Right ventricle myocardium superior (tissue), 1 donor: ENCODE results near the gene UBE2L5. TPM values are rescaled to one million over a fixed set of nuclear protein-coding genes. Genes with fewer than 3 reads are reported as not detected.
"Not testable (repeated sequence)": the region's sequence is repeated elsewhere in the genome, so short reads cannot be mapped to it uniquely, and the experiment has no call there.

Source experiments
- ATAC-seq: fragments of 200-7000 bp; cut with Tn5 transposase; one replicate; pipeline ENCODE4 v1.9.1; 2020; ENCODE audit warnings: mild to moderate bottlenecking; ENCODE audit not compliant: poor library complexity
- DNase-seq: peaks from one replicate; pipeline ENCODE4 v3.0.0-alpha.2; 2020
- intact Hi-C: fragments of 100-400 bp; cut with DNase I; formaldehyde crosslinking; loops from one replicate; pipeline ENCODE4 v1.11.2; 2022
- total RNA-seq: library from RNA; stranded (reverse); fragmentation: NEBNext Ultra II Directional; extraction: Animal tissue kit (Norgen Biotek cat#: 25700); gene quantifications from one replicate; pipeline ENCODE4 v1.2.1, GENCODE V29; 2021
- donor health status: DM: no; HTN: yes; CAD: no; lungs with severe emphysema.

UBE2L5 gene
- total RNA-seq, 1 donor from 2014 or later, result not detected

GRCh38 chr13:30429721-30430694 is 7.7 kb downstream of the UBE2L5 start:
- ATAC-seq (no peak), DNase-seq (no peak)
- intact Hi-C loops, result no loop called here

GRCh38 chr13:30431269-30431940 is 9.1 kb downstream of the UBE2L5 start:
- ATAC-seq (no peak), DNase-seq (no peak)
- intact Hi-C loops, result no loop called here

DNA sequence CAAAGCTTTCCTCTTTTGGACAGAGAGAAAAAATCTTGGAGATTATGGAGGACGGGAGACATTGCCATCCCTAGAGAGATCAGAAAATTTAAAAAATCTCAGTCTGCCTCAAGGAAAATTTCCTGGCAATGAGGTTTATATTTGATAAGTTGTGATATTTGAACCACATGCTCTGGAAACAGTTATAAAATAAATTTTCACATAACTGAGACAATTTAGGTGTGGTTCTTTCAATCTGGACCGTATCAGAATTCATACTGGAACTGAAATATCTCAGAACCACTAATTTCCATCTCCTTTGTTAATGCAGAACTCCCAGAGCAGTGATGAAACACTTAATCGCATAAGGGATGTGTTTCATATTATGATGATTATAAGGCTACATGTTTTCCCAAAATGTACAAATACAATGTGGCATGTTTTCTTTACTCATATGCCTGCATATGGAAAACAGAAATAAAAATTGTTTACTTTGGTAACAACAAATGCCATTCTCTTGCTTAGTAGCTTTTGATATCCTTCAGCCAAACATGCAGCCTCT is 13.7 kb downstream of the UBE2L5 start:
- DNase-seq, result no peak
- intact Hi-C loops, result no loop called here
- no peak for ATAC-seq

DNA sequence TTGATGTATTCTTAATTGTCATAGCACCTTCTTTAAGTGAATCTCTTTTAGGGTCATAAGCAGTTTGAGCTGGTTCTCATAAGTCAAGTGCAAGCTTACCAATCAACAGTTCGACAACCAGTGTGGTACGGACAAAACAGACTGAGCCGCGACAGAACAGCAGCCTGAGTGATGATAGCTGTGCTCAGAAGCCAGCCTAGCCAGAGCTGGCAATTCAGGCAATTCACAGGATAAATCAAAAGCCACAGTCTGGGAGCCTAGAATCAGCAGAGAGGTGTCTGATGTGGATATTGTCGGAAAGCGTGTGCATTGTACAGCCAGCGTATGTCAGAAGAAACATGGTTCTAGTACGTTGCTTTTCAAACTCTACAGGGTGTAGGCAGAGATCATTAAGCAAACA is 14.9 kb downstream of the UBE2L5 start:
- no peak for ATAC-seq
- intact Hi-C loops, result no loop called here

DNA sequence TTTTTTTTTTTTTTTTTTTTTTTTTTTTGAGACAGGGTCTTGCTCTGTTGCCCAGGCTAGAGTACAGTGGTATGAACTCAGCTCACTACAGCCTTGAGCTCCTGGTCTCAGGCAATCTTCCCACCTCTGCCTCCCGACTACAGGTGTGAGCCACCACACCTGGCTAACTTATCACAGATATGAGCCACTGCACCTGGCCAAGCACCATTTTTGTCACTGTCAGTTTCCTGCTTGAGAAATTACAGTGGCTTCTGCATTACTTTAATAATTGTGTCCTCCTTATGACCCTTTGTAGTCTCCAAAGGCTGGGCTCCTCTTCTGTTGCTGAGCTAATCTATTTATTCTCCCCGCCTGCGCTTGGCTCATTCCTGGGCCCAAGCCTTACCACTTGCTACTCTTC is 16.0 kb downstream of the UBE2L5 start:
- intact Hi-C loops, result no loop called here
- no peak for ATAC-seq
- no peak for DNase-seq

More for the DNA sequence above, 14.9 kb downstream of the UBE2L5 start:
- DNase-seq, result no peak

DNA sequence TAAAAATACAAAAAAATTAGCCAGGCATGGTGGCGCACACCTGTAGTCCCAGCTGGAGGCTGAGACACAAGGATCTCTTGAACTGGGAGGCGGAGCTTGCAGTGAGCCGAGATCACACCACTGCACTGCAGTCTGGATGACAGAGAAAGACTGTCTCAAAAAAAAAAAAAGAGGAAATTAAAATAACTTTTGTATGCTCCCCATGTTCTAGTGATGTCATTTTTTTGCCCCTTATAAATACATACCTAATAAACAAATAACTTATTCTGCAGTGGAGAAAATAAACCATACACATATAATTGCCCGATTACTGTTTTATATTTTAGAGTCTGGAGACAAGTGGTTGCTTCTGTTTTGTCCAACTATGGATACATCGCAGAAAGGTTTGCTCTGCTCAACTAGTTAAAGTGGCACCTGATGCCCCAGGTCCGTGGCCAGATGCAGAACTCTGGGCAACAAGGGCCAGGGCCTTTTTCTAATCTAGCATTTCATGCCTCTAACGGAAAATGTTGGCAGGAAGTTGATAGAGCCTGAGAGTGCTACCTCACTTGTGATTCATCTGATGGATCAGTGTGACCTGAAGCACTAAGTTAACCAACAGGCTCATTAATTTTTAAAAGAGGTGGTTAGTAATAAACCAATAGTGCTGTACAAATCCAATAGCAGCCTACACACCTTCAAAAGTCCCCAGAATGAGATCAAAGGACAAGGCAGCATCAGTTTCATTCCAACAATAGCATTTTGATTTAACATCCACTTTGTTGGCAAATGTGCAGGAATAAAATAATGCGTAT is 18.8 kb downstream of the UBE2L5 start:
- ATAC-seq (no peak), DNase-seq (no peak)
- intact Hi-C loops, result no loop called here

DNA sequence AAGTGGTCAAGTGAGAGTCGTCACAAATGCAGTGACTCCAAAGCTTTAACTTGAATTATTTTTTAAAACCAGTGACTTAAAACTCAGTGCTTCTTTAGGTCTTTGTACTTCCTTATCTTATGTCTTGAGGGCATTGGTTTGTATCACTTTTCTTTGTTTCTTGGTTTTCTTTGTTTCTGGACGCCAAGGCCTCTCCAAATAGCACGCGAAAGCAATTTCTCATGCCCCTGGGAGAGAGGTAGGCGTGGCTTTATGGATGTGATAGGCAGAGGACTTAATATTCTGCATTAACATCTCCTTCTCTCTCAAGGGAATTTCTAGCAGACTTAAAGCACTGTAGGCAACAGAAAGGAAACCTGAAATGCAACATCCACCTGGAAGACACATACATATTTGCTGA is 20.6 kb downstream of the UBE2L5 start:
- no peak for ATAC-seq
- DNase-seq, result no peak
- intact Hi-C loops, result no loop called here

GRCh38 chr13:30443491-30443890 is 21.2 kb downstream of the UBE2L5 start:
- DNase-seq, intact Hi-C loops, ATAC-seq: not testable (repeated sequence)

DNA sequence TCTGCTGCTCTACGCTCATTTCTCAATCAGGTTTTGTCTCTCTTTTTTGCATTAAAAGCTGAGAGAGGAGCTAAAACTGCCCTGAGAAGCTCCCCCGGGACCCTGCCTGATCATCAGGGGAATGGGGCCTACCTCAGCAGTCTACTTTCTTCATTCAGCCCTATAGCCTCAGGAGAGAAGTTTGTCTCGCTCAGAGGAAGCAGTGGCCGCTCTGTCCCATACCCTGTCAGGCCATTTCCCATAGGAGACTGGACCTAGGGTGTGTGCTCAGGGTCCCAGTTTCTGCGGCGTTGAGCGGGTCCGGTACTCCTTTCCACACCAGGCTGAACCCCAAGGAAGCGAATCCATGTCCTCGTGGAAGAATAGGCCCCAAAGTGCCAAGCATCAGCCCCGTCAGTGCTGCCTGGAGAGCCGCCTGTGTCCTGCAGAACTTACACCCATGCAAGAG is 21.7 kb downstream of the UBE2L5 start:
- ATAC-seq (no peak), DNase-seq (no peak)
- intact Hi-C loops, result no loop called here

- DNase-seq (no peak), ATAC-seq (no peak)
- intact Hi-C loops, result no loop called here
Measured at GRCh38 chr13:30446126-30446500, 23.8 kb downstream of the UBE2L5 start.

GRCh38 chr13:30448441-30448840 is 26.1 kb downstream of the UBE2L5 start:
- DNase-seq, result no peak
- intact Hi-C loops, result no loop called here
- ATAC-seq, result no peak

- DNase-seq (no peak), ATAC-seq (no peak)
- intact Hi-C loops, result no loop called here
Measured at GRCh38 chr13:30450066-30450465, 27.8 kb downstream of the UBE2L5 start.

DNA sequence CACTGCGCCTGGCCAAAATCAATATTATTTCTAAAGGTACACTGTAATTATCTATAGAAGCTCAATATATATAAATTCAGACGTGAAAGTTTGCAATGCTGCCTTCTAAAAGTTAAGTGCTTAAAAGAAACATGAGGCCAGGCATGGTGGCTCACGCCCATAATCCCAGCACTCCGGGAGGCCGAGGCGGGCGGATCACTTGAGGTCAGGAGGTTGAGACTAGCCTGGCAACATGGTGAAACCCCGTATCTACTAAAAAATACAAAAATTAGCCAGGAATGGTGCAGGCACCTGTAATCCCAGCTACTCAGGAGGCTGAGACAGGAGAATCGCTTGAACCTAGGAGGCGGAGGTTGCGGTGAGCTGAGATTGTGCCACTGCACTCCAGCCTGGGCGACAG is 29.2 kb downstream of the UBE2L5 start:
- ATAC-seq, intact Hi-C loops, DNase-seq: not testable (repeated sequence)

GRCh38 chr13:30453727-30454126 is 31.4 kb downstream of the UBE2L5 start:
- no peak for ATAC-seq
- intact Hi-C loops, result no loop called here
- no peak for DNase-seq

GRCh38 chr13:30454991-30455390 is 32.7 kb downstream of the UBE2L5 start:
- ATAC-seq, result no peak
- no peak for DNase-seq
- intact Hi-C loops, result loop anchor here (5.0 kb wide), 1 partner anchor 323 kb away; no protein-coding TSS in a partner anchor

- no peak for DNase-seq
- ATAC-seq, result no peak
- intact Hi-C loops, result loop anchor here (5.0 kb wide), 1 partner anchor 324 kb away; no protein-coding TSS in a partner anchor
Measured at GRCh38 chr13:30456290-30456689, 34.0 kb downstream of the UBE2L5 start.

DNA sequence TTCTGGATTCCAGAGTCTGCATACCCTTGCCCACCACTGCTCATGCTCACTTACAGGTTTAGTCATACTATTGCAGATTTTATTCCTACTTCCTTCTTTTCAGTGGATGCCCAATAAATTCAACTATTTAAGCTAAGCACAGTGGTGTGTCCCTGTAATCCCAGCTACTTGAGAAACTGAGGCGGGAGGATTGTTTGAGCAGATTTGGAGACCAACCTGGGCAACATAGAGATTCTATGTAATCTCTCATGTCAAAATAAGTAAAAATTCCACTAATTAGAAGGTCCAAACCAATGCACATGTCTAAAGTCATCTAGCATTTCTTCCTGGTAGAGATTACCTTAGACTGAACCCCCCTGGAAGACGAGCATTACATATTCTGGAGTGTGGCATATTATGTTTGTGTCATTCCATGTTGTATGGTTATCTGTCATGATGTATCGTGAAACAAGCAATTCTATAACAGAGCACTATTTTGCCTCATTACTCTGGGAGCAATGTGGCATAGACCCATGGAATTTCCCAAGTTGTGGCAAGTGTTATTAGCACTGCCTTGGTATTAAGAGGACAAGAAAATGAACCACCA is 35.1 kb downstream of the UBE2L5 start:
- intact Hi-C loops, result loop anchor here (5.0 kb wide), 1 partner anchor 325 kb away; no protein-coding TSS in a partner anchor
- ATAC-seq (no peak), DNase-seq (no peak)
